AG09319 (cell line): ENCODE results near the gene LRP2BP.

Source experiments
- DNase-seq: peaks from one replicate; pipeline ENCODE4 v3.0.0-alpha.2; 2010; ENCODE audit warnings: low read depth; ENCODE audit errors: extremely low read depth
- CTCF ChIP-seq: IDR thresholded peaks from 2 replicates; pipeline ENCODE4 v1.5.1; 2011; ENCODE audit warnings: low read depth, mild to moderate bottlenecking, inconsistent platforms, low read length, moderate library complexity

Gene LRP2BP

GRCh38 chr4:185382754-185383153, 13.0 kb downstream of the LRP2BP start:
- DNase-seq, result no peak
- no peak for TF ChIP-seq CTCF

GRCh38 chr4:185381288-185382196, 14.2 kb downstream of the LRP2BP start:
- no peak for TF ChIP-seq CTCF
- no peak for DNase-seq

GRCh38 chr4:185380320-185380719, 15.4 kb downstream of the LRP2BP start:
- no peak for TF ChIP-seq CTCF
- no peak for DNase-seq

GRCh38 chr4:185379326-185380295, 16.1 kb downstream of the LRP2BP start:
- no peak for TF ChIP-seq CTCF
- DNase-seq, result no peak

GRCh38 chr4:185378264-185378663, 17.5 kb downstream of the LRP2BP start:
- no peak for TF ChIP-seq CTCF
- no peak for DNase-seq

- TF ChIP-seq CTCF, result no peak
- no peak for DNase-seq
Measured at GRCh38 chr4:185374573-185374972, 21.2 kb downstream of the LRP2BP start.
